RWPE1 (cell line): Measurements from ENCODE around the gene IZUMO2.

Experiments
- CTCF ChIA-PET: fragments of 350-600 bp; sonication (Branson Sonifier 250); formaldehyde crosslinking; extraction: SDS; loops from one replicate; lab custom pipeline; 2021; lab: Yijun Ruan, JAX
- POLR2A ChIA-PET: fragments of 400-600 bp; formaldehyde crosslinking; extraction: SDS; loops from one replicate; lab custom pipeline; 2020; ENCODE audit warnings: antibody characterized with exemption; ENCODE audit not compliant: low non-redundant PET; lab: Yijun Ruan, JAX
- DNase-seq: peaks from one replicate; pipeline ENCODE4 v3.0.0; 2012; ENCODE audit warnings: low spot score
- H3K27ac ChIP-seq: fragments of 450-650 bp; 2 replicates; pipeline ENCODE4 v1.5.1; 2017
- TF ChIP-seq, protein P1 (sequence below): fragments of 450-650 bp; conservative IDR thresholded peaks from 2 replicates; pipeline ENCODE4 v1.5.1; 2017; ENCODE audit warnings: low read depth, mild to moderate bottlenecking

IZUMO2 gene

DNA sequence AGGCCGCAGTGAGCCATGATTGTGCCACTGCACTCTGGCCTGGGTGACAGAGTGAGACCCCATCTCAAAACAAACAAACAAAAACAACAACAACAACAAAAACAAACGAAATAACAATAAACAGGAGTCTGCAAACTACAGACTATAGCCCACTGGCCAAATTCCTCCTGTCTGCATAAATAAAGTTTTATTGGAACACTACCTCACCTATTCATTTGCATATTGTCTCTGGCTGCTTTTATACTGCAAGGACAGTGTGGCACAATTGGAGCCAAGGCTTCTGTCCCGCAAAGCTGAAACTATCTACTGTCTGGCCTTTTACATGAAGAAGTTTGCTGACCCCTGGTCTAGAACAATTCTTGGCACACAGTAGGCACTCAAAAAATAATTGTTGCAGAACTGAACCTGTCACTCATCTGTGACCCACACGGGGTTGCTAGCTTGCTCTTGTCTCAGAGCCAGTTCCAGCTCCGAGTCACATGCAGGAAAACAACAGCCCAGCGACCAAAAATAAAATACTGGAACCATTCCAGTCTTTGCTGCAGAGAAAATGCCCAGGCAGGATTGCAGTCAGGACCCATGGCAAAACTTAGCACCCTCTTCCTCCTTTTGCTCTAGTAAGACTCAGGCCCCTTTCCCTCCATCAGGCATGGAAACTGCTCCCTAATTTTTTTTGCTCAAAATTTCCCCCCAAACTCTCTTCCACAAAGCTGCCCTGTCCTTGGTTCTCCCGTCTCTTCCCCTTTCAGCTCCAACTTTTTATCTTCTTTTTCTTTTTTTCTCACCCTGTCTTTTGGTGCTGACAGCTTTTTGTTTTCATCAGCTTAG is 35.6 kb upstream of the IZUMO2 start:
- CTCF ChIA-PET, result no interaction called here
- H3K27ac ChIP-seq, result no peak overlapping the region
- POLR2A ChIA-PET, result interaction anchor here (0.6 kb wide), 1 partner anchor 228 kb away, joined by 5 read pairs; no protein-coding TSS in a partner anchor
- TF ChIP-seq, protein P1, sequence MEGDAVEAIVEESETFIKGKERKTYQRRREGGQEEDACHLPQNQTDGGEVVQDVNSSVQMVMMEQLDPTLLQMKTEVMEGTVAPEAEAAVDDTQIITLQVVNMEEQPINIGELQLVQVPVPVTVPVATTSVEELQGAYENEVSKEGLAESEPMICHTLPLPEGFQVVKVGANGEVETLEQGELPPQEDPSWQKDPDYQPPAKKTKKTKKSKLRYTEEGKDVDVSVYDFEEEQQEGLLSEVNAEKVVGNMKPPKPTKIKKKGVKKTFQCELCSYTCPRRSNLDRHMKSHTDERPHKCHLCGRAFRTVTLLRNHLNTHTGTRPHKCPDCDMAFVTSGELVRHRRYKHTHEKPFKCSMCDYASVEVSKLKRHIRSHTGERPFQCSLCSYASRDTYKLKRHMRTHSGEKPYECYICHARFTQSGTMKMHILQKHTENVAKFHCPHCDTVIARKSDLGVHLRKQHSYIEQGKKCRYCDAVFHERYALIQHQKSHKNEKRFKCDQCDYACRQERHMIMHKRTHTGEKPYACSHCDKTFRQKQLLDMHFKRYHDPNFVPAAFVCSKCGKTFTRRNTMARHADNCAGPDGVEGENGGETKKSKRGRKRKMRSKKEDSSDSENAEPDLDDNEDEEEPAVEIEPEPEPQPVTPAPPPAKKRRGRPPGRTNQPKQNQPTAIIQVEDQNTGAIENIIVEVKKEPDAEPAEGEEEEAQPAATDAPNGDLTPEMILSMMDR, result no peak
- no peak for DNase-seq

DNA sequence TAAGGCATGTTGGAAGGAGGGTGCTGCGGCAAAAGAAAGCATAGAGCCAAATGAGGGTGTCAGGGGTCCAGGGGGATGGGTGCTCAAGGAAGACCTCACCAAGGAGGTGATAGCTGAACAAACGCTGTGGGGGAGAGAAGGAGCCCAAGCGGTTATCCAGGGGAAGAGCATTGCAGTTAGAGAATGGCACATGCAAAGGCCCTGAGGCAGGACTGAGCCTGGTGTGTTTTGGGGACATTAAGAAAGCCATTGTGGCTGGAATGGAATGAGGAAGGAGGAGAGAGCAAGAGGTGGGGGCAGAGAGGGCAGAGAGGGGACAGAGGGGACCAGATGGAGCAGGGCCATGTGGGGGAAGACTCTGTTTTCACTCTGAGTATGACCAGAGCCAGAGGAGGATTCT is 34.3 kb upstream of the IZUMO2 start:
- TF ChIP-seq, protein P1, result no peak
- ChIA-PET CTCF (no interaction called here), POLR2A (no interaction called here)
- no peak overlapping the region for H3K27ac ChIP-seq
- DNase-seq, result no peak

DNA sequence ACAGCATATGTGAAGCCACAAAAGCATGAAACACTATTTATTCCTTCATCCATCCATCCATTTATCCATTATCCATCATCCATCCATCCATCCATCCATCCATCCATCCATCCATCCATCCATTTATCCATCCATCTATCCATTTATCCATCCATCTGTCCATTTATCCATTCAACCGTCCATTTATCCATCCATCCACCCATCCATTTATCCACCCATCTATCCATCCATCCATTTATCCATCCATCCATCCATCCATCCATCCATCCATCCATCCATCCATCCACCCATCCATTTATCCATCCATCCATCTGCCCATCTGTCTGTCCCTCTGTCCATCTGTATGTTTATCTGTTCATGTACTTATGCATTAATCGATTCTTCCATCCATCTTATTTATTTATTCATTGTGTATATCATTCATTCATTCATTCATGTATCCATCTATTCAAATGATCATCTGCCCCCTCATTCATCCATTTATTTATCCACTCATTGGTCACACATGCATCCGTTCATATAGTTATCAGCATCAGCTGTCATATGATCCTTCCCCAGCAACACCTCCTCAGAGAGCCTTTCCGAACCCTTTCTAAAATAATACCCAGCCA is 33.3 kb upstream of the IZUMO2 start:
- POLR2A ChIA-PET, result no interaction called here
- no peak for DNase-seq
- no peak overlapping the region for H3K27ac ChIP-seq
- TF ChIP-seq, protein P1, result no peak
- CTCF ChIA-PET, result no interaction called here

DNA sequence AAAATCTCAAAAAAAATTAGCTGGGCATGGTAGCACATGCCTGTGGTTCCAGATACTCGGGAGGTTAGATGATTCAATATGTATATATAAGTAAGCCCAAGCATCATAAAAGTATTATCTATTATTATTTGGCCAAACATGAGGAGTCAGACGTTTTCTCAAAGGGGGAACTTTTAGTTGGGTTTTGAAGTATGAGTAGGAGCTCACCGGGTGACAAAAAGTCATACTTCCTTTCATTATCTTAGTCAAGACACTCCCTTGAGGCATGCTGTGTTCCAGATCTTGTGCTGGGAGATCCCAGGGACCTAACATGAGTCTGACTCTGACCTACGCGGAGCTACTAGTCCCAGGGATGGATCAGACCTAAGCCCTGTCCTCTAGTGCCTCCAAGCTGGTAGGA is 32.1 kb upstream of the IZUMO2 start:
- CTCF ChIA-PET, result no interaction called here
- no peak overlapping the region for H3K27ac ChIP-seq
- POLR2A ChIA-PET, result interaction anchor here (0.6 kb wide), 1 partner anchor 1127 kb away, joined by 5 read pairs; no protein-coding TSS in a partner anchor
- TF ChIP-seq, protein P1, result no peak
- no peak for DNase-seq

DNA sequence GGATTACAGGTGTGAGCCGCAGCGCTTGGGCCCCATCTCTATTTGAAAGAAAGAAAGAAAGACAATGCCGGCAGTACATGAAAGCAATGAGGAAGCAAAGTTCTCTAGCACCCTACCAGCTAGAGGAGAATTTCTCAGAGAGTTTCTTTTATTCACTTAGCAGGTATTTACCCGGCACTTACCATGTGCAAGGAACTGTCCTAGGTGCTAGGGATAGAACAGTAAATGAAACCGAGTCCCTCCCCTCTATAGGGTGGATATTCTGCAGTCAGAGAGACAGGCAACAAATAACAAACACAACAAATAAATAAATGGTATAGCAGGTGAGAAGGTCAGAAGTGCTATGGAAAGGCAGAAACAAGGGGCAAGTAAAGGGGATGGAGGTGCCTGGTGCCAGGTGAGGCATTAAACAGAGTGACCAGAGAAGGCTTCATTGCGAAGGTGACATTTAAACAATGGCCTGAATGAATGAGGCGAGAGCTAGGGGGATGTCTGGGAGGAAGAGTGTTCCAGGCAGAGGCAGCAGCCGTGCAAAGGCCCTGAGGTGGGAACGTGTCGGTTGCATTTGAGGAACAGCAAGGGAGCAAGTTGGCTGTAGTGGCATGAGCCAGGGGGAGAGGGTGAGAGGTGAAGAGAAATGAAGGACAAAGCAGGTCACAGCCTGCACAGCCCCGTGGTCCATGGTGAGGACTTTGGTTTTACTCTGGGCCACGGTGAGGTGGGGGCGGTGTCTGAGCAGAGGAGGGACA is 29.6 kb upstream of the IZUMO2 start:
- DNase-seq, result no peak
- TF ChIP-seq, protein P1, result no peak
- ChIA-PET POLR2A (no interaction called here), CTCF (no interaction called here)
- no peak overlapping the region for H3K27ac ChIP-seq

DNA sequence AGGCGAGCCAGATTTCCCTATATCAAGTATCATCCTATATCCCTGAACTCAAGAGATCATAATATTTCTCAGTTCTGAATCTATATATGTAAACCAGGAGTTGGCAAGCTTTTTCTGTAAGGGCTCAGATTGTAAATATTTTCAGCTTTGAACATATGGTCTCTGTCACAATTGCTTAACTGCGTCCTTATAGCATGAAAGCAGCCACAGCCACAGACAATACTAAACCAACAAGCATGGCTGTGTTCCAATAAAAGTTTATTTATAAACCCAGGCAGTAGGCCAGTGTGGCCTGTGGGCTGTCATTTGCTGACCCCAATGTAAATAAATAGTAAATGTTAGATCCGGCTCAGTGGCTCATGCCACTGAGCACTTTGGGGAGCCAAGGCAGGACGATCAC is 28.1 kb upstream of the IZUMO2 start:
- POLR2A ChIA-PET, result no interaction called here
- H3K27ac ChIP-seq, result no peak overlapping the region
- CTCF ChIA-PET, result interaction anchor here (0.6 to 0.7 kb wide), 2 partner anchors 12 to 19 kb away, joined by 3 to 4 read pairs; no protein-coding TSS in a partner anchor
- no peak for DNase-seq
- TF ChIP-seq, protein P1, result no peak
